Brain microvascular endothelial cell (primary cell): Measurements from ENCODE around the gene CD44.
A peak's percentile ranks its signal among the peaks of the same experiment; 100 is the strongest.

ENCODE experiments used
- DNase-seq: peaks from one replicate; pipeline ENCODE4 v3.0.0-alpha.2; 2020
- H3K27ac ChIP-seq: fragments of 250-450 bp; sonication (Bioruptor Pico); 2 replicates; pipeline ENCODE4 v1.5.1; 2020; ENCODE audit warnings: mild to moderate bottlenecking, moderate library complexity
- H3K27me3 ChIP-seq: fragments of 250-450 bp; sonication (Bioruptor Pico); replicated peaks from 2 replicates; pipeline ENCODE4 v1.5.1; 2020; ENCODE audit warnings: mild to moderate bottlenecking
- H3K36me3 ChIP-seq: fragments of 250-450 bp; sonication (Bioruptor Pico); replicated peaks from 2 replicates; pipeline ENCODE4 v1.5.1; 2020; ENCODE audit warnings: mild to moderate bottlenecking
- H3K4me3 ChIP-seq: 2 replicates; pipeline ENCODE4 v1.5.1; 2011; ENCODE audit warnings: low read depth, mild to moderate bottlenecking, control low read depth, low read length, moderate library complexity
- in situ Hi-C: cut with HindIII; loops from 2 replicates; pipeline ENCODE4 v1.10.0; 2017; ENCODE audit warnings: low sequenced_read_pairs, low pct_ligation_motif_present
- TF ChIP-seq, protein P1 (sequence below): IDR thresholded peaks from 2 replicates; pipeline ENCODE4 v1.5.1; 2011; ENCODE audit warnings: low read depth, mild to moderate bottlenecking, moderate library complexity, low read length, control low read depth, inconsistent platforms; ENCODE audit errors: missing control alignments

CD44 gene

DNA sequence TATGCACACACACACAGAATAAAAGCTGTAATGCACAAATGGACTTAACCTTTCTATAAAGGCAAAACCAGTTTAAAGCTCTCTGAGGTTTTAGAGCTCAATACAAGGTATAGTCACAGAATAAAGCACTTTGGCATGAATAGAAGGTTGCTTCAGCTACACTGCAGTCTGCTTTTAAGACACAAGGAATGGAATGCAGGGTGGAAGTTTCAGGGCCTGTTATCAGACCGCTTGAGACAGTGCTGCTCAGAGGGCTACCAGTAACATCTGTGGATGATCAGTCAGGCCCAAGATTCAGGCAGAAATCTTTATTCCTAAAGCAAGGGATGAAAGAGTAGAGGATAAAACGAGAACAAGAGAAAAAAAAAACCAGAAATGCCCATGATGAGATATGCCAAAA lies 46.7 kb downstream of the CD44 start:
- DNase-seq, result peak; percentile 38

DNA sequence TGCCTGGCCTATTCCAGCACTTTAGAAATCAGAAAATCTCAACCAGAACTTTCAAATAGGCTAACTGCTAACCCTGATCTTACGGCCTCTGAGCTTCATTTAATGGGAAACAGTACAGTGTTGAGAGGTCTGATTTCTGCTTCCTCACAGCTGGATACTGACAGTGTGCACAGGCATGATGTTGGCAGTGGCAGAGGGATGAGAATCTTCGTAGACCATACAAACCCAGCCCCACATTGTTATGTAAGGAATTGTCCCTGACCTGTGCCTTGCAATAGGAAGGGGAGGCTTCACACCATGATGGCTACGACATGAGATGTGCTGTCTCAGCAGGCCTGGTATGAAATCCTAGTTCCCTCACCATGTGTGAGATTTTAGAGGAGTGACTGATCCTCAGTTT lies 49.0 kb downstream of the CD44 start:
- TF ChIP-seq, protein P1, sequence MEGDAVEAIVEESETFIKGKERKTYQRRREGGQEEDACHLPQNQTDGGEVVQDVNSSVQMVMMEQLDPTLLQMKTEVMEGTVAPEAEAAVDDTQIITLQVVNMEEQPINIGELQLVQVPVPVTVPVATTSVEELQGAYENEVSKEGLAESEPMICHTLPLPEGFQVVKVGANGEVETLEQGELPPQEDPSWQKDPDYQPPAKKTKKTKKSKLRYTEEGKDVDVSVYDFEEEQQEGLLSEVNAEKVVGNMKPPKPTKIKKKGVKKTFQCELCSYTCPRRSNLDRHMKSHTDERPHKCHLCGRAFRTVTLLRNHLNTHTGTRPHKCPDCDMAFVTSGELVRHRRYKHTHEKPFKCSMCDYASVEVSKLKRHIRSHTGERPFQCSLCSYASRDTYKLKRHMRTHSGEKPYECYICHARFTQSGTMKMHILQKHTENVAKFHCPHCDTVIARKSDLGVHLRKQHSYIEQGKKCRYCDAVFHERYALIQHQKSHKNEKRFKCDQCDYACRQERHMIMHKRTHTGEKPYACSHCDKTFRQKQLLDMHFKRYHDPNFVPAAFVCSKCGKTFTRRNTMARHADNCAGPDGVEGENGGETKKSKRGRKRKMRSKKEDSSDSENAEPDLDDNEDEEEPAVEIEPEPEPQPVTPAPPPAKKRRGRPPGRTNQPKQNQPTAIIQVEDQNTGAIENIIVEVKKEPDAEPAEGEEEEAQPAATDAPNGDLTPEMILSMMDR, result no peak
- no peaks in the 10 kb centered on the region for H3K27me3 ChIP-seq
- H3K4me3 ChIP-seq, result no peak overlapping the region
- no peak overlapping the region for H3K27ac ChIP-seq
- peaks cover 57% of the 10 kb centered on the region for H3K36me3 ChIP-seq
- in situ Hi-C loops, result no loop called here
- DNase-seq, result no peak

More for the DNA sequence above, 46.7 kb downstream of the CD44 start:
- peaks cover 63% of the 10 kb centered on the region for H3K36me3 ChIP-seq
- no peaks in the 10 kb centered on the region for H3K27me3 ChIP-seq
- H3K27ac ChIP-seq, result no peak overlapping the region
- H3K4me3 ChIP-seq, result no peak overlapping the region
- TF ChIP-seq, protein P1, result no peak
- in situ Hi-C loops, result no loop called here

DNA sequence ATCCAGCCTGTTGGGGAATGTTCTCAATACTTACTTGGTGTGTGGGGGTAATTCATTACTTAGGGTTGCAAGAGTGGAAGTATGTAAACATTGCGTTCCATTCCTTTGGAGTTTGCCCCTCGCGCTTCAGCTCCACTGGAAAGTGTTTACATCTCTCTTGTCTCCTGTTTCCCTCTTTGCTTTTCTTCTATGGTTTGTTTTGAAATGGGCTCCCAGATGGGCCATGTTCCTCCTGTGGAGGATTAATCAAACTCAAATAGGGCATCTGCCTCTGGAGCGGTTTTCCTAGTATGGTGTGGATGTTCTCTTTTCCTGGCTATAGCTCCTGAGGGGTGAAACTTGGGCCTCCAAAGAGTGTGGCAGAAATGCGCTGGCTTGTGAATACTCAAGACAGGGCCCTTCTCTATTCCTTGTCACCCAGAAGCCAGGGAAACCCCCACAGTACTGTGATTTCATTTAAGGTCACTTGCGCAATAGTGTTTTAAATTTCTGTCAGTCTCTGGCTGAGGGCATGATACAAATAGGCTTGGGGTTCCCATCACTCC lies 51.9 kb downstream of the CD44 start:
- Histone ChIP-seq H3K4me3 (no peak overlapping the region), H3K27ac (no peak overlapping the region), H3K36me3 (peaks cover 54% of the 10 kb centered on the region), H3K27me3 (no peaks in the 10 kb centered on the region)
- TF ChIP-seq, protein P1, result no peak
- in situ Hi-C loops, result no loop called here
- no peak for DNase-seq

DNA sequence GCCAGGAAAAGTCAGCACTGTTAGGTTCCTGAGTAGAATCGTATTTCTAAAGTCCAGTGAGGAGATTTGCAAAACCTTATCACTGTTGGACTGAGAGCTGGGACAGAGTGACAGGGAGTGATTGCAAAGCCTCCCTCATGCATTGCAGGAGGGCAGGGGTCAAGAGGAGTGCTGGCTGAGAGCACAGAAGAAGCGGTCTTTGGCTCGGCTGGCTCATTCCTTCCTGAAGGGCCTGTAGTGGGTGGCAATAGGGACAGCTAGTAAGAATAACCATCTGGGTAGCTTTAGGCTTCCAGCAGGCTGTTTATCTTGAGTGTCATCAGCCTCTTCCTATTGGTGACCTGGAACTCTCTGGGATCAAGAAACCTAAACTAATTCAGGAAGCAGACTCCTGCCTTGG lies 53.4 kb downstream of the CD44 start:
- no peaks in the 10 kb centered on the region for H3K27me3 ChIP-seq
- TF ChIP-seq, protein P1, result no peak
- no peak overlapping the region for H3K27ac ChIP-seq
- no peak for DNase-seq
- no peak overlapping the region for H3K4me3 ChIP-seq
- in situ Hi-C loops, result no loop called here
- H3K36me3 ChIP-seq, result peaks cover 49% of the 10 kb centered on the region

DNA sequence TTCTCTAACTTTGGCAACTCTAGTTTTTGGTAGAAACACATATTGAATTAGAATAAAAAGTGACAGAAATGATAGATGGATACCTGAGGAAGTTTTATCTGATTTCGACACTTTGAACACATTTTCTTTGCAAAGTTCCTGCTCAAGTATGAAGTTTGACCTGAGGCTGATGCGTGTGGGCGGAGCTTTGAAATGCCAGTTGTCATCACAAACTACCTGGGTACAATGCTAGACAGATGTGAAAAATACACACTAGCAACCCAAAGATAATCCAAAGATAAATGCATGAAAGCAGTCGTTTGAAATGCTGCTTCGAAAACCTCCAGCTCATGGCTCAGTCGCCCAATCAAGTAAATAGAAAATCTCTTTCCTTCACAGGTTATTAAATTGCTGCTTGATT lies 54.8 kb downstream of the CD44 start:
- H3K27ac ChIP-seq, result no peak overlapping the region
- TF ChIP-seq, protein P1, result no peak
- peaks cover 37% of the 10 kb centered on the region for H3K36me3 ChIP-seq

DNA sequence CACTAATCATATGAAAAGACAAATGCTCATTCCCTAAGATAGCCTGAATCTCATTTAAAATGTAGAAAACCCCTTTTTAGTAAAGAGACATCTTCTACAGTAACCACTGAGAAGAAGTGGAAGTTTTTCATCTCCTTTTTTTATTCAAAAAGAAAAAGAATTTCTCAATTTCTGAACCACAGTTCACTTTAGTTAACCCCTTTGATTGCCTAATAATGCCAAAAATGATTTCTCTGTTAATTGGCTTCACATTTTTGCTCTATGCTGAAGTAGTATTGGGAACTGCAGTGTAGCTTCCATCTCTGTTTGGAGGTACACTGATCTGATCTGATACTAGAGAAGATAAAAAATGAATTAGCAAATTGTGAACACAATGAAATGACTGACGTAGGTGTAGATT lies 58.3 kb downstream of the CD44 start:
- in situ Hi-C loops, result no loop called here
- TF ChIP-seq, protein P1, result no peak
- DNase-seq, result no peak
- H3K27ac ChIP-seq, result no peak overlapping the region
- peaks cover 29% of the 10 kb centered on the region for H3K36me3 ChIP-seq
- no peak overlapping the region for H3K4me3 ChIP-seq
- H3K27me3 ChIP-seq, result no peaks in the 10 kb centered on the region

More for the DNA sequence above, 54.8 kb downstream of the CD44 start:
- no peak overlapping the region for H3K4me3 ChIP-seq
- DNase-seq, result no peak
- in situ Hi-C loops, result no loop called here
- H3K27me3 ChIP-seq, result no peaks in the 10 kb centered on the region
